GM18867 (cell line): ENCODE measurements around the gene SEC14L1.
"Not testable (repeated sequence)": the region's sequence is repeated elsewhere in the genome, so short reads cannot be mapped to it uniquely, and the experiment has no call there.

Experiments used
- ATAC-seq: cut with Tn5 transposase; IDR thresholded peaks from one replicate; pipeline ENCODE4 v1.9.1; 2021; ENCODE audit warnings: mild to moderate bottlenecking, moderate library complexity; ENCODE audit not compliant: unreplicated experiment

The SEC14L1 gene

DNA sequence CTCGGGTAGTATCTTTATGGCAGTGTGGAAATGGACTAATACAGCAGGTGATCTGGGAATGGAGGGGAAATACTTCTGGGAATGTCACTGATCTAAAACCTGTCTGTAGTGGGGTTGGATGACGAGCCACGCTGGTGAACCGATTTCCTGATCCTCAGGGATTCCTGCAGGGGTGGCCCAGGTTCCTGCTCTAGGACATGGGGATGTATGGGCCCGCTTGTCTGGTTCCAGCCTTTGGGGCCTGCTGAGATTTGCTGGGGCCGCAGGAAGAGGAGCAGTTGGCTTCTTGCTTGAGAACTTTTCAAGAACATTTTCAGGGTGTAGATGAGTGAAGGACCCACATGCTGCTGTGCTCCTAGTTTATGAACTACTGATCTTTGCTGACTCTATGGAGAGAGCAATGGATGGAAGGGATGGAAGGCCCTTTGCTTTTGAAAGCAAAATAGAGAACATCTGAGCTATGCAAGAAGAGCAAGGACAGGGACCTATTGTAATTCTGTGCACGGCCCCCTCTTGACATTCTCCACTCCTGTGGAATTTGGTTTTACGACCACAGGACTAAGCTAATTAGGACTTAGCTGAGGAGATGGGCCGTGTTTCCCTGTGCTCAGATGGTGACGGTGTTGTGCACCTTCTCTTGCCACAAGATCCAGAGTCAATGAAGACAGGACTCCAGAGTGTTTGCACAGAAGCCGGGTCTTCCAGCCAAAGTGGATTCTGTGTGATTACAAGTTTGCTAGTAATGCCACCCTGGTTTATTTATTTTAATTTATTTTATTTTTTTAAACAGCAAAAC, 90.5 kb downstream of the SEC14L1 start:
- ATAC-seq = no peak

DNA sequence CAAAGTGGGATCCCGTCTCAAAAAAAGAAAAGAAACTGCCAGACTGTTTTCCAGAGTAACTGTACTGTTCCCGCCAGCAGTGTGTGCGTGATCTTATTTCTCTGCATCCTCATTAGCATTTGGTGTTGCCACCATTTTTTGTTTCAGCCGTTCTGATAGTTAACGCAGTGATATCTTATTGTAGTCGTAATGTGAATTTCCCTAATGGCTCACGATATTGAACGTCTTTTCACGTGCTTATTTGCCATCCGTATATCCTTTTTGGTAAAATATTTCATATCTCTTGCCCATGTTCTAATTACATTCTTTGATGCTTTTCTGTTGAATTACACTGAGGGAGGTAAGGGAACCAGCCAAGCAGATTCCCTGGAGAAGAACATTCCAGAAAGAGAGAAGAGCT, 92.4 kb downstream of the SEC14L1 start:
- no peak for ATAC-seq

DNA sequence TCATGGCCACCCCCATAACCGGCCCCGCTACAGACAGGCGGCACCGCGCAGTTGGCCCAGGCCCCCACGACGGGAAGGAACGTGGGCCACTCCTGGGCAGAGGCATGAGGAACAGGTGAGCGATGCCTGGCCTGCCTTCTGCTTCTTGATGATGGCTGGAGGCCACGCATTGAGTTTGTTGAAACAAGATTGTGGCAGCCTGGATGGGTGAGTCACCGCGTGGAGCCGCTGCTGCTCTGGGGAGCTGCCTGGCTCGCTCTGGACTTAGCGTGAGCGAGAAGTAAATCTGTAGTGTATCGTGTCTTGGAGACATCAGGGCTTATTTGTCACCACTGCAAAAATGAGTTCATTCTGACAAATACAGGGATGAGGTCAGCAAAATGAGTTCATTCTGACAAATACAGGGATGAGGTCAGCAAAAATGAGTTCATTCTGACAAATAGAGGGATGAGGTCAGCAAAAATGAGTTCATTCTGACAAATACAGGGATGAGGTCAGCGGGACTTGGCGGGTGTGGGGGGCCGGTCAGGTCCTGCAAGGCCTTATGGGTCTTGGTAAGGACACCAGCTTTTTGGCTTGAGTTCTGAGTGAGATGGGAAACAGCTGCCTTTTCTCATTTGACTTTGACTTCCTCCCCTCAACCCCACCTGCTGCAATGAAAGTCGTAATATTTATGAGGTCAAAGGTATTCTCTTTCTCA, 93.0 kb downstream of the SEC14L1 start:
- peak; percentile 42 for ATAC-seq

DNA sequence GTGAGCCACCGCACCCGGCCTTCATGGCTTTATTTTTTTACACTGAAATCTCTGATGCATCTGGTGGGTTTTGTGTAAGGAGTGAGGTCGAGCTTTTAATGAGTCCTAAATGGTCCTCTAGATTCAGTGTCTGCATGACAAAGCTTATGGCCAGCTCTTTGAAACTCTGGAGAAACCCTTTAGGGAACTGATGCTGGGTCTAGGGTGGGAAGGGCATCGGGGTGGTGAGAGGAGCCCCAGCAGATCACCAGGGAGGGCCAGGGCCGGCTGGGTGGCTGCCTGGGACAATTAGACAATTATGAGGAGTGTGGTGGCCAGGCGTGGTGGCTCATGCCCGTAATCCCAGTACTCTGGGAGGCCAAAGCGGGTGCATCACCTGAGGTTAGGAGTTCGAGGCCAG, 93.9 kb downstream of the SEC14L1 start:
- no peak for ATAC-seq

- ATAC-seq = no peak
Observed at GRCh38 chr17:77235370-77235941, 94.7 kb downstream of the SEC14L1 start.

- no peak for ATAC-seq
Observed at GRCh38 chr17:77237232-77238008, 96.7 kb downstream of the SEC14L1 start.

DNA sequence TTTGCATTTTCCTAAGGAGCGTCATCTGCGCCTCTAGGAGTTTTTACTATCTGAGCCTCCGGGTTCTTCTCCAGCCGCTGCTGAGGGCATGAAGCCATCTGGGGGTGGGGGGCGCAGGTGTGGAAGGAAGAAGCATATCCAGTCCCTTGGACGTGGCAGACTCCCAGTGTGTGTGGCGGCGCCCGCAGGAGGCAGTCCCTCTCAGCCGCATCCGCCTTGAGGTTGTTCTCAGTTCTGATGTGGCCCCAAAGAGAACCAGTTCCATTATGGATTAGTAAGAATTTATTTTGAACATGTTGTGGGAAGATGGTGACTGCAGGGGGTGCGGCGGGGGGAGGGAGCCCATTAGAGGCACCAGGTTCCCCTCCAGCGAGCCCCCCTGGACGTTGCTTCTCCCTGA, 100.2 kb downstream of the SEC14L1 start:
- no peak for ATAC-seq

DNA sequence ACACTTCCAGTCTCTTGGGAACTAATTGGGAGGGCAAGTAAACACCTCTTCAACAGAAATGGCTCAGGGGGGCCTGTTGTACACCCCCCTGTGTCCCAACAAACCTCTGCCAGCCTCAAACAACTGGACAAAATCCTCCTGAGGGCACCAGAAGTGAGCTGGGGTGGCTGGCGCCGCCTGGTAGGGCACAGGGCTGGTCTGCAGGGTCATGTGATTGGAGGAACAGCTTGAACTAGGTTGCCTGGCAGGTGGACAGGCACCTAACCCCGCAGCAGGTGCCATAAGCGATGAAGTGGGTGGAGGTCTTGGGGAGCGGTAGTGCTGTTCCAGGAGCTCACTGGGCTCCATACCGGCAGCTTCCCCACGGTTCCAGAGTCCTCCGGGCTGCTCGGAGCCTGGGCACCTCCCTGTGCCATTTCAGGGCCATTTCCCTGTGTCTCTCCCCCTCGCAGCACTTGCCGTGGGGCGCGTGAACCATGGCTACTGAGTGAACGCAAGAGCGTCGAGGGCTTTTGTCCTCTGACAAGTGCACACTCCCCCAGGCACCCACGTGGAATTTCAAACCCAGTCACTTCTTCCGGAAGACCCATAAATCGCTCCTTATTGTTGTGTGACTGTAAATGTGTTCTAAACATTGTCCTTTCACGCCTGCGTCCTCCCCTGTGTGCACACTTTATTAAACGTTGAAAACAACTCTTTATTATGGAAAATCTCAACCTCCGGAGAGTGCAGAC, 101.5 kb downstream of the SEC14L1 start:
- ATAC-seq = no peak

DNA sequence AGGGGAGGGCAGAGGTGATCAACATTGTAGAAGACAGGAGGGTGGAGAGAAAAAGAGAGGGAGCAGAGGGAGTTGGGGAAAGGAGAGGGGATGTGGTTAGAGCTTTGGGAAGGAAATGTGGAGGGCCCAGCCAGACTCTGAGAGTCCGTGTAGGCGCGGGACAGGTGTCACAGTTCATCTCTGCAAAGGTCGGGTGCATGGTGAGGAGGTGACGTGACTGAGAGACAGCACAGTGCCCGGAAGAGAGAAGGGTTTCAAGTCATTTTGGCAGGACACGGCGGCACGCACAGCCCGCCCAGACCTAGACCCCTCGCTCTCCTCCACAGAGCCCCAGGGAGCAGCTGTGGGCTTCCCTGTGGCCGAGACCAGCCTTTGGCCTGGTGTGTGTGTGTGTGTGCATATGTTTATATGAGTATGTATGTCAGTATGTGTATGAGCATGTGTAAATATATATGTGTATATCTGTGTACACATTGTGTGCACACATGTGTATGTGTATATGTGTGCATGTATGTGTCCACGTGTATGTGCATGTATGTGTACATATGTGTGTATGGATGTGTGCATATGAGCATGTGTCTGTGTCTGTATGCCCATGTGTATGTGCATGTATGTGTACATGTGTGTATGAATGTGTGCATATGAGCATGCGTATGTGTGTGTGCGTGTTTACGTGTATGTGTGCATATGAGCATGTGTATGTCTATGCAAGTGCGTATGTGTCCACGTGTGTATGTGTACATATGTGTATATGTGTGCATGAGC, 104.6 kb downstream of the SEC14L1 start:
- peak; percentile 60 for ATAC-seq

GRCh38 chr17:77246110-77247047, 105.6 kb downstream of the SEC14L1 start:
- peak; percentile 11 for ATAC-seq

DNA sequence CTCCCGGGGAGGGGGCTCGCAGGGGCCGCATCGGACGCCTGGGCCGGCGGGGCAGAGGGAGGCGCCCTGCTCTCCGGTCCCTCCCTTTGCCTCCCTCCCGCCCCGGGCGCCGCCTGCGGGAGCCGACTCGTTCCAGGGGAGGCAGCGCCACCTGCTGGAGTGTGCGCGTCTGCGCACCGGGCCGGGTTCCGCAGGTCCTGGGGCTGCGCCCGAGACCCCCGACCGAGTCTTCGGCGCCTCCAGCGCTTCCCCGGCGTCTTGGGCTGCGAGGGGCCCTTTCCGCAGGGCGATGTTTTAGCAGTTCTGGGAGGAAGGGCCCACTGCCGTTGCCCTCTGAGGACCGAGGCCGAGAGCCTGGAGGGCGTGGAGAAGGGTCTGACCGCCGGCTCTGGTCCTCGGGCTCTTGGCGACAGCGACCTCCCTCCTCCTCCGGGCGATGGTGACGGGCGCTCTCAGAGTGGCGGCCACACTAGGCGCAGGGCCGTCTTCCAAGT, 106.3 kb downstream of the SEC14L1 start:
- ATAC-seq = peak; percentile 49

DNA sequence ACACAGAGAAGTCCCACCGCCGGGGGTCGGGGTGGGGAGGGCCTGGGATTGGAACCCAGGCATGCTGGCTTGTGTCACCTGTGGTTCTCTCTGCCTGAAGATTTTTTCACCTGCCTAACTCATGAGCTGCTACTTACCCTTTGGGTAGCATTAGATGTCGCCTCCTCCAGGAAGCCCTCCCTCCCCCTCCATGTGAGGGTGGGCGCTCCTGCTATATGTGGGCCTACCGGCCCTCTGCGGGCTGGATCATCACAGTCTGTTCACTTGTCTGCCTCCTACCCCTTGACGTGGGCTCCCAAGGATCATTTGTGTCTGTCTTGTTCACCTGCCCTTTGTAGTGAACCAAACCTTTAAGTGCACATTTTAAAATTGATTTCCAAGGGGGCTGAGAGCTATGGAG, 106.8 kb downstream of the SEC14L1 start:
- no peak for ATAC-seq

- no peak for ATAC-seq
Observed at GRCh38 chr17:77248216-77249114, 107.7 kb downstream of the SEC14L1 start.

DNA sequence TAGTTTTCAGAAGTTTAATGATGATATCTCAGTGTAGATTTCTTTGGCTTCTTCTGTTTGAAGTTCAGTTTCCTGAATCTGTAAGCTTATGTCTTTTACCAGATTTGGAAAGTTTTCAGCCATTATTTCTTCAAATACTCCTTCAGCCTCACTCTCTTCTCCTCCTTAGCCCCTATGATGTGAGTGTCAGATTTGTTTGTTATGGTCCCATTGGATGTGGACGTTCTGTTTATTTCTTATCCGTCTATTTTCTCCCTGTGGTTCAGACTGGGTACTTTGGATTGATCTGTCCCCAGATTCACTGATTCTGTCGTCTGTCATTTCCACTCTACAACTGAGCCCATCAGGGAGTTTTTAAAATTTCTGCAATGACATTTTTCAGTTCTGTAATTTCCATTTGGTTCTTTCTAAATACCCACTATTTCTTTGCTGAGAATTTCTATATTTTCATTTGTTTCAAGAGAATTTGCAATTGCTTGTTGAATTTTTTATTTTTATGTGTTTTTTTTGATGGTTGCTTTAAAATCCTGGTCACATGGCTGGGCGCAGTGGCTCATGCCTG, 110.9 kb downstream of the SEC14L1 start:
- no peak for ATAC-seq

- not testable (repeated sequence) for ATAC-seq
Observed at GRCh38 chr17:77252306-77252705, 111.5 kb downstream of the SEC14L1 start.

DNA sequence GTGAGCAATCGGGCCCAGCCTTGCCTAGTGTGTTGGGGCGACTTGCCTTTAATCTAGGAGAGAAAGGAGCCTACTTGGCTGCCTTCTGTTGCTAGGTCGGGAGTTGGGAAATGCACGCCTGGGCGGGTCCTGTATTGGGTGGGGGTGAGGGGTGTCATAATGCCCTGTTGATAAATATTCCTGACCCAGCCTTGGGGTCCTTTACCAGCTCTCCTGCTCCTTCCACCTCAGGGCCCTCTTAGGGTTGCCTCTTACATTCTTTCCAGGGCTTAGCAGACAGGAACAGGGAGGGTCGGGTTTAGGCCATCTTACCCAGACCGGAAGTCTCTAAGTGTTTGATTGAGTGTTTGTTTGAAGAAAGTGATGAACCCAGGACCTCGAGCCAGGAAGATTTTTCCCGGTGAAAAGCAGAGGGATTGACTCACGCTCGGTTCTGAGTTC, 112.9 kb downstream of the SEC14L1 start:
- ATAC-seq = no peak
